22Rv1 (cell line): Measurements from ENCODE around the gene PRPS1L1.

Experiments
- ZFX ChIP-seq: fragments of 450-650 bp; IDR thresholded peaks from 2 replicates; pipeline ENCODE4 v1.6.1; 2017; ENCODE audit warnings: antibody characterized with exemption, borderline replicate concordance
- TF ChIP-seq, protein P1 (sequence below): fragments of 450-650 bp; IDR thresholded peaks from 2 replicates; pipeline ENCODE4 v1.5.1; 2017; ENCODE audit warnings: mild to moderate bottlenecking

DNA sequence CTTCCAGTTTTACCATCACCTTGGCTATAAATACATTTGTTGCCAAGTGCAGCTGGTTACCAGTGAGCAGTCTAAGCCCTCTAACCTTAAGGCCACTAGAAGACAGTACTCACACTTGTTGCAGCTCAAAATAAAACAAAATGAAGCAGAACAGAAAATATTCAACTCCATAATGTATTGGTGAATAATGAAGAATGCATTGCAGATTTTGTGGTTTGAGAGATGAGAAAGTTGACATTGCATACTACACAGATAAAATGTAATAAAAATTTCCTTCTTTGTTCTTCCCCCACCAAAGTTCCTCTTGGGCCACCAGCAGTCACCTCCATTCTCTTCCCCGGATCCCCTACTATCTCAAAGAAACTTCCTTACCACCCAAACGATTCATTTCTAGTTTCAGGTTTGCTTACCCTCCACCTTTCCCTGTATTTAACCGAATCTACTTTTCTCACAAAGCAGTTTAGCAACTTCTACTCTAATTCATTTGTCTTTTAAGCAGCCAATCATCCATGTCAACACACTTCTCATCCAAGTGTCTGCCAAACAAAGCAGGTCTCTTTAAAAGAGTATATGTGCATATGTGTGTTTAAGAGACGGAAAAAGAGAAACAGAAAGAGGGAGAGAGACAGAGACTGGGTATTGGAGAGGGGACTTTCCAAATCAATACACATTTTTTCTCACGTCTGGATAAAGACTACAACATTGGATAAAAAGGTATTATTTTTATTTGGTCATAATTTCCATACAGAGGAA, 35.7 kb upstream of the PRPS1L1 start:
- TF ChIP-seq ZFX: no peak
- TF ChIP-seq, protein P1, sequence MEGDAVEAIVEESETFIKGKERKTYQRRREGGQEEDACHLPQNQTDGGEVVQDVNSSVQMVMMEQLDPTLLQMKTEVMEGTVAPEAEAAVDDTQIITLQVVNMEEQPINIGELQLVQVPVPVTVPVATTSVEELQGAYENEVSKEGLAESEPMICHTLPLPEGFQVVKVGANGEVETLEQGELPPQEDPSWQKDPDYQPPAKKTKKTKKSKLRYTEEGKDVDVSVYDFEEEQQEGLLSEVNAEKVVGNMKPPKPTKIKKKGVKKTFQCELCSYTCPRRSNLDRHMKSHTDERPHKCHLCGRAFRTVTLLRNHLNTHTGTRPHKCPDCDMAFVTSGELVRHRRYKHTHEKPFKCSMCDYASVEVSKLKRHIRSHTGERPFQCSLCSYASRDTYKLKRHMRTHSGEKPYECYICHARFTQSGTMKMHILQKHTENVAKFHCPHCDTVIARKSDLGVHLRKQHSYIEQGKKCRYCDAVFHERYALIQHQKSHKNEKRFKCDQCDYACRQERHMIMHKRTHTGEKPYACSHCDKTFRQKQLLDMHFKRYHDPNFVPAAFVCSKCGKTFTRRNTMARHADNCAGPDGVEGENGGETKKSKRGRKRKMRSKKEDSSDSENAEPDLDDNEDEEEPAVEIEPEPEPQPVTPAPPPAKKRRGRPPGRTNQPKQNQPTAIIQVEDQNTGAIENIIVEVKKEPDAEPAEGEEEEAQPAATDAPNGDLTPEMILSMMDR: no peak
